ENCODE measurements around the gene NIF3L1. TPM values are rescaled to one million over a fixed set of nuclear protein-coding genes. Genes with fewer than 3 reads are reported as not detected.
A peak's percentile ranks its signal among the peaks of the same experiment; 100 is the strongest.

NIF3L1 gene
- total and polyA plus RNA-seq, 9 of the 15 experiments (the other 6 are each of a cell fraction or from before 2014, with no cell fraction given) = 26.7 to 89.5 (median 45.6) TPM

DNA sequence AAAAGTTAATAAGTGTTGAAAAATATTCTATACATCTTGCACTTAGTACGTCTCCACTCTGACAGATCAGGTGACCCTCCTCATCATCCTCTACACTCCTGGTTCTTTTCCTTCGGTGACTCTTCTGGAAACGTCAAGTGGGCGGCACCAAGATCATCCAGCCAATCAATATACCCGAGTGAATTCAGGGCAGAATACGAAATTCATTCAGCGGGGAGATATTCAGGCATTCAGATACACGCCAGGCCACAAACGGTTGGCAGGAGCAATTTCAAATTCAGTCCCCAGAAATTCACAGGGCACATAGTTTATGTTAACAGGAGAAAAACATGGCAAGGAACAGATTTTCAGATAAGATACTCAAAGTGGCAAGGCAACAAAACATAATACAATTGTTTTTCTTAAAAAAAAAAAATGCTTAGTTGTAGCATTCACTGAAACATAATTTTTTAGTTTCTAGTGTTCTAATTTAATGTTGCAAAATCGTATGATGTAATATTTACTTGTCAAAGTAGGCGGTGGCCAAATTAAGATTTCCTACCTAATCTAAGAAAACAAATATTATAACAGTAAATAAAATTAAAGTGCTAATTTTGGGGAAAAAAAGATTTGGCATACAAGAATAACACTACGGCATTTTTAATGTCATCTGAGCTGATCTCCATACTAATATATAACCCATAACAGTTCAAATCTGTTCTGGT is 28.9 kb upstream of the NIF3L1 start (continued):
- TF ChIP-seq DDX20 (tag; IDR thresholded peaks at IDR 0.05; ENCODE audit: low read depth) (no peak), ZNF778 (CRISPR knock-in tag; IDR thresholded peaks at IDR 0.05) (no peak), EZH2 (IDR thresholded peaks at IDR 0.05; ENCODE audit: borderline replicate concordance, low read depth, low read length) (no peak)
- TF ChIP-seq, protein P1, sequence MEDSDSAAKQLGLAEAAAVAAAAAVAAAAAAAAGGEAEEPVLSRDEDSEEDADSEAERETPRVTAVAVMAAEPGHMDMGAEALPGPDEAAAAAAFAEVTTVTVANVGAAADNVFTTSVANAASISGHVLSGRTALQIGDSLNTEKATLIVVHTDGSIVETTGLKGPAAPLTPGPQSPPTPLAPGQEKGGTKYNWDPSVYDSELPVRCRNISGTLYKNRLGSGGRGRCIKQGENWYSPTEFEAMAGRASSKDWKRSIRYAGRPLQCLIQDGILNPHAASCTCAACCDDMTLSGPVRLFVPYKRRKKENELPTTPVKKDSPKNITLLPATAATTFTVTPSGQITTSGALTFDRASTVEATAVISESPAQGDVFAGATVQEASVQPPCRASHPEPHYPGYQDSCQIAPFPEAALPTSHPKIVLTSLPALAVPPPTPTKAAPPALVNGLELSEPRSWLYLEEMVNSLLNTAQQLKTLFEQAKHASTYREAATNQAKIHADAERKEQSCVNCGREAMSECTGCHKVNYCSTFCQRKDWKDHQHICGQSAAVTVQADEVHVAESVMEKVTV (CRISPR knock-in tag; IDR thresholded peaks at IDR 0.05) = no peak

- WGBS (ENCODE audit: insufficient coverage, low coverage, missing lambda C conversion rate) = 13% methylated on average over 4 of the region's 4 CpGs
- DNase-seq (ENCODE audit: extremely low read depth in 1 of 4, low spot score in 3 of 4) (no peak), FAIRE-seq (no peak), ATAC-seq (no peak)
- CTCF ChIA-PET (ENCODE audit: low intra/inter-chr PET ratio) = no interaction called here
- Histone ChIP-seq H3K9me1 (ENCODE audit: control insufficient read depth, insufficient read depth, low read length) (no peaks in the 10 kb centered on the region), H3K4me2 (ENCODE audit: insufficient read depth, low read length) (peak overlapping the region; percentile 72), H3K36me3 (ENCODE audit: control insufficient read depth, insufficient read depth, low read length) (peaks cover 59% of the 10 kb centered on the region), H4K20me1 (replicated peaks; ENCODE audit: control insufficient read depth, insufficient read depth, low read length) (peaks cover 10% of the 10 kb centered on the region), H3K4me3 (peak overlapping the region; percentile 73), H3K4me1 (replicated peaks in 1 of 2; ENCODE audit: control insufficient read depth in 2 of 2, insufficient read depth in 2 of 2, low read length in 2 of 2) (peaks cover 4 to 7% of the 10 kb centered on the region in 2 experiments; a peak in 4 of 5 replicates), H3K79me2 (ENCODE audit: control insufficient read depth, insufficient read depth, low read length) (peaks cover 77% of the 10 kb centered on the region), H2AFZ (ENCODE audit: low read depth, low read length) (no peak overlapping the region), H3K9ac (ENCODE audit: insufficient read depth in 1 of 2, low read depth in 2 of 2, low read length in 2 of 2) (peak overlapping the region in 1 of 2 experiments; percentile 63; a peak in 2 of 4 replicates), H3K27me3 (ENCODE audit: control insufficient read depth in 2 of 2, insufficient read depth in 2 of 2, low read length in 2 of 2) (no peaks in the 10 kb centered on the region), H3K9me3 (replicated peaks; ENCODE audit: control insufficient read depth, insufficient read depth, low read depth, low read length) (no peaks in the 10 kb centered on the region), H3K27ac (ENCODE audit: extremely low read depth, low read depth, low read length) (no peak overlapping the region)
- in situ Hi-C loops (cut with MboI) = no loop called here
- POLR2A ChIA-PET = interaction anchor here (1.0 to 1.4 kb wide), 3 partner anchors 9 to 27 kb away, joined by 3 to 6 read pairs (median 3); partner anchors contain the start of genes NIF3L1 and PPIL3
- intact Hi-C loops (cut with micrococcal nuclease) = loop anchor here (2.0 to 5.0 kb wide), 2 partner anchors 27 to 49 kb away; partner anchors contain the start of genes BZW1, NIF3L1 and PPIL3
- BruUV-seq (replicated peaks) = no TSS peak
- TF ChIP-seq ZNF780A (CRISPR knock-in tag; IDR thresholded peaks at IDR 0.05) (no peak), NCOA6 (IDR thresholded peaks at IDR 0.05) (no peak), HSF4 (CRISPR knock-in tag; IDR thresholded peaks at IDR 0.05; ENCODE audit: borderline replicate concordance) (no peak), FOXK1 (CRISPR knock-in tag; IDR thresholded peaks at IDR 0.05; ENCODE audit: borderline replicate concordance) (no peak), SIN3A (IDR thresholded peaks at IDR 0.05; ENCODE audit: borderline replicate concordance in 2 of 2, control insufficient read depth in 1 of 2, low read depth in 2 of 2, low read length in 2 of 2) (no peak), CBX5 (IDR thresholded peaks at IDR 0.05; ENCODE audit: borderline replicate concordance, low read depth) (no peak), MAFK (IDR thresholded peaks at IDR 0.05; ENCODE audit: low read length) (no peak), EWSR1 (IDR thresholded peaks at IDR 0.05; ENCODE audit: borderline replicate concordance, low read depth, partially characterized antibody) (no peak), IRF2 (CRISPR knock-in tag; IDR thresholded peaks at IDR 0.05) (no peak), SRSF3 (IDR thresholded peaks at IDR 0.05; ENCODE audit: insufficient read depth, low read length) (no peak)
- TF ChIP-seq, protein P2, sequence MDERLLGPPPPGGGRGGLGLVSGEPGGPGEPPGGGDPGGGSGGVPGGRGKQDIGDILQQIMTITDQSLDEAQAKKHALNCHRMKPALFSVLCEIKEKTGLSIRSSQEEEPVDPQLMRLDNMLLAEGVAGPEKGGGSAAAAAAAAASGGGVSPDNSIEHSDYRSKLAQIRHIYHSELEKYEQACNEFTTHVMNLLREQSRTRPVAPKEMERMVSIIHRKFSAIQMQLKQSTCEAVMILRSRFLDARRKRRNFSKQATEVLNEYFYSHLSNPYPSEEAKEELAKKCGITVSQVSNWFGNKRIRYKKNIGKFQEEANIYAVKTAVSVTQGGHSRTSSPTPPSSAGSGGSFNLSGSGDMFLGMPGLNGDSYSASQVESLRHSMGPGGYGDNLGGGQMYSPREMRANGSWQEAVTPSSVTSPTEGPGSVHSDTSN (CRISPR knock-in tag; IDR thresholded peaks at IDR 0.05; ENCODE audit: low read depth) = no peak
- TF ChIP-seq, protein P2 (tag; conservative IDR thresholded peaks at IDR 0.05; ENCODE audit: low read depth) = no peak
Observed at GRCh38 chr2:200861617-200862155, 27.5 kb upstream of the NIF3L1 start.

Measured in K562 (cell line).